Spleen (tissue), 11 donors: ENCODE data around the gene LYPLA2. TPM values are rescaled to one million over a fixed set of nuclear protein-coding genes. Genes with fewer than 3 reads are reported as not detected.

Source experiments
- DNase-seq: peaks from one replicate; pipeline ENCODE4 v3.0.0-alpha.2; 2020
- H3K27ac ChIP-seq, 8 donors: fragments of 200-600 bp; sonication (generic) in 7 of 8; 1 replicate in 4 of 8; 2 replicates in 4 of 8; pipeline versions ENCODE4 v1.5.0 to v1.8.0; 2016 to 2021; ENCODE audit warnings: inconsistent platforms in 4 of 8, mild to moderate bottlenecking in 4 of 8, moderate library complexity in 1 of 8
- H3K27me3 ChIP-seq, 7 donors: fragments of 200-600 bp; sonication (generic) in 6 of 7; replicated peaks in 1 of 7; 1 replicate in 4 of 7; 2 replicates in 3 of 7; pipeline versions ENCODE4 v1.5.0 to v1.8.0; 2016 to 2021; ENCODE audit warnings: inconsistent platforms in 3 of 7, mild to moderate bottlenecking in 1 of 7
- H3K36me3 ChIP-seq, 6 donors: fragments of 200-600 bp; sonication (generic) in 5 of 6; 1 replicate in 4 of 6; 2 replicates in 2 of 6; pipeline versions ENCODE4 v1.5.0 to v1.8.0; 2016 to 2021; ENCODE audit warnings: inconsistent platforms in 2 of 6
- H3K4me1 ChIP-seq, 6 donors: fragments of 200-600 bp; sonication (generic) in 5 of 6; 1 replicate in 3 of 6; 2 replicates in 3 of 6; pipeline versions ENCODE4 v1.5.0 to v1.8.0; 2016 to 2021; ENCODE audit warnings: inconsistent platforms in 3 of 6
- H3K4me3 ChIP-seq, 8 donors: fragments of 200-600 bp; sonication (generic) in 7 of 8; 1 replicate in 4 of 8; 2 replicates in 4 of 8; pipeline versions ENCODE4 v1.5.0 to v1.8.0; 2016 to 2021; ENCODE audit warnings: inconsistent platforms in 4 of 8, mild to moderate bottlenecking in 4 of 8, moderate library complexity in 2 of 8
- H3K9me3 ChIP-seq, 8 donors: fragments of 200-600 bp; sonication (generic) in 7 of 8; 1 replicate in 4 of 8; 2 replicates in 4 of 8; pipeline versions ENCODE4 v1.5.0 to v1.8.0; 2016 to 2021; ENCODE audit warnings: inconsistent platforms in 4 of 8
- CTCF ChIP-seq, 11 experiments: fragments of 200-600 bp in 7 of 11; fragments of 450-650 bp in 4 of 11; sonication (generic) in 4 of 11; IDR thresholded peaks in 8 of 11; conservative IDR thresholded peaks in 3 of 11; 1 replicate in 7 of 11; 2 replicates in 4 of 11; pipeline versions ENCODE4 v1.4.0 to v1.8.0; 2016 to 2021; ENCODE audit warnings: antibody characterized with exemption in 11 of 11, inconsistent platforms in 4 of 11, mild to moderate bottlenecking in 1 of 11
- POLR2A ChIP-seq, 3 donors: fragments of 450-650 bp; IDR thresholded peaks; one replicate each; pipeline ENCODE4 v1.5.1; 2017; ENCODE audit warnings: antibody characterized with exemption in 3 of 3, mild to moderate bottlenecking in 1 of 3
- POLR2AphosphoS5 ChIP-seq, 3 donors: sonication (generic); formaldehyde crosslinking; IDR thresholded peaks; one replicate each; pipeline ENCODE4 v1.5.1; 2017; ENCODE audit warnings: antibody characterized with exemption in 3 of 3
- WGBS, 5 donors: extraction: QIAGEN DNeasy Blood & Tissue Kit in 3 of 5; methylation state at CpG; one replicate each; pipeline versions ENCODE4 v1.1.5 to v1.1.7; 2013 to 2018; 5-methylcytosine and 5-hydroxymethylcytosine counted together
- intact Hi-C: fragments of 100-400 bp; cut with DNase I; formaldehyde crosslinking; loops from one replicate; pipeline ENCODE4 v1.15.0; 2023; ENCODE audit warnings: low total_unique reads
- polyA plus RNA-seq, 3 donors: library from polyadenylated mRNA; stranded (reverse); fragments of 200-250 nt; gene quantifications; one replicate each; pipeline ENCODE4 v1.2.1, GENCODE V29; 2013
- total RNA-seq, 7 donors: library from RNA; depleted of rRNA in 3 of 7; stranded (reverse); fragments of >200 nt in 3 of 7; fragmentation: NEBNext Ultra II Directional in 4 of 7; extraction: Animal tissue kit (Norgen Biotek cat#: 25700) in 4 of 7; gene quantifications; one replicate each; pipeline versions ENCODE4 v1.1.0 to v1.2.1, GENCODE V29; 2016 to 2021
- donor health status: healthy with polysubstance abuse.
- donor health status: DM: no; HTN: no; CAD: no; lungs with moderate emphysema.
- donor health status: DM: no; HTN: no; CAD: no.
- donor health status: Bipolar disorder and iron deficiency.
- donor health status: healthy.
- donor health status: DM: no; HTN: no; CAD: no.
- donor health status: DM: yes; HTN: yes; CAD: no.

LYPLA2 gene
- total and polyA plus RNA-seq, 10 donors, result 46.9 to 87.5 (median 55.8) TPM

GRCh38 chr1:23817633-23818032 lies 26.7 kb downstream of the LYPLA2 start:
- H3K9me3 ChIP-seq, result no peaks in the 10 kb centered on the region
- H3K27me3 ChIP-seq, result no peaks in the 10 kb centered on the region
- TF ChIP-seq CTCF (IDR thresholded peaks at IDR 0.05 in 8 of 11, conservative IDR thresholded peaks at IDR 0.05 in 3 of 11) (no peak), POLR2AphosphoS5 (IDR thresholded peaks at IDR 0.05) (no peak)
- H3K4me3 ChIP-seq, result no peak overlapping the region
- intact Hi-C loops, result no loop called here
- 80 to 93% (median 86%) methylated on average over 3 of the region's 3 CpGs for WGBS, 5 donors
- H3K36me3 ChIP-seq, result peaks cover 0 to 77% (median 59%) of the 10 kb centered on the region in 6 donors
- peaks cover 0 to under 1% (median 0%) of the 10 kb centered on the region in 6 donors for H3K4me1 ChIP-seq
- DNase-seq, result no peak
- no peak overlapping the region for H3K27ac ChIP-seq

- intact Hi-C loops, result no loop called here
- Histone ChIP-seq H3K4me3 (peak overlapping the region in 1 of 8 donors; percentile 89), H3K4me1 (peaks cover 6 to 32% (median 15%) of the 10 kb centered on the region in 6 donors), H3K27ac (no peak overlapping the region), H3K27me3 (no peaks in the 10 kb centered on the region), H3K36me3 (peaks cover 0 to 16% (median 12%) of the 10 kb centered on the region in 6 donors), H3K9me3 (no peaks in the 10 kb centered on the region)
- 79 to 92% (median 86%) methylated on average over 7 of the region's 7 CpGs for WGBS, 5 donors
- TF ChIP-seq CTCF (IDR thresholded peaks at IDR 0.05 in 8 of 11, conservative IDR thresholded peaks at IDR 0.05 in 3 of 11) (no peak), POLR2AphosphoS5 (IDR thresholded peaks at IDR 0.05) (no peak), POLR2A (IDR thresholded peaks at IDR 0.05) (no peak)
- no peak for DNase-seq
Observed at GRCh38 chr1:23823767-23824166, 32.8 kb downstream of the LYPLA2 start.

- Histone ChIP-seq H3K4me1 (peaks cover 6 to 32% (median 15%) of the 10 kb centered on the region in 6 donors), H3K36me3 (peaks cover 0 to 7% (median 4%) of the 10 kb centered on the region in 6 donors), H3K9me3 (no peaks in the 10 kb centered on the region), H3K27ac (peak overlapping the region; percentile 91 to 97 (median 92)), H3K27me3 (no peaks in the 10 kb centered on the region), H3K4me3 (peak overlapping the region; percentile 56 to 97 (median 82))
- no peak for TF ChIP-seq POLR2A (IDR thresholded peaks at IDR 0.05)
- intact Hi-C loops, result no loop called here
- DNase-seq, result no peak
- WGBS, 5 donors, result 3 to 9% (median 4%) methylated on average over 8 of the region's 8 CpGs
Observed at GRCh38 chr1:23824711-23825075, 33.7 kb downstream of the LYPLA2 start.

- peak; percentile 97 for DNase-seq
- H3K4me3 ChIP-seq, result peak within 1 kb of the TSS; percentile 56 to 97 (median 82)
- H3K4me1 ChIP-seq, result peaks cover 6 to 32% (median 15%) of the 10 kb centered on the region in 6 donors
- peak within 1 kb of the TSS; percentile 91 to 97 (median 92) for H3K27ac ChIP-seq
- no peaks in the 10 kb centered on the region for H3K27me3 ChIP-seq
- H3K36me3 ChIP-seq, result peaks cover 0 to 2% (median 0%) of the 10 kb centered on the region in 6 donors
- H3K9me3 ChIP-seq, result no peaks in the 10 kb centered on the region
- peak; percentile 98 for TF ChIP-seq POLR2AphosphoS5 (IDR thresholded peaks at IDR 0.05)
- TF ChIP-seq POLR2A (IDR thresholded peaks at IDR 0.05), result peak; percentile 43 to 65 (median 57)
- peak in 1 of 11 experiments; percentile 12 for TF ChIP-seq CTCF (IDR thresholded peaks at IDR 0.05 in 8 of 11, conservative IDR thresholded peaks at IDR 0.05 in 3 of 11)
- intact Hi-C loops, result no loop called here
- 0 to 3% (median 1%) methylated on average over 9 to 42 of the region's 42 CpGs for WGBS, 5 donors
Observed at GRCh38 chr1:23825076-23825761, 34.3 kb downstream of the LYPLA2 start, which contains the start of gene HMGCL. Gene HMGCL, minus strand, starts transcription at chr1:23825429. Its CDS starts 14 bp downstream, at chr1:23825415.
